SK-N-MC (cell line): Measurements from ENCODE around the gene TMEM95.

Source experiments
- EZH2 ChIP-seq: fragments of 200-600 bp; sonication (generic); IDR thresholded peaks from one replicate; pipeline ENCODE4 v1.6.1; 2017; ENCODE audit warnings: antibody characterized with exemption
- FOXP2 ChIP-seq: optimal IDR thresholded peaks from 2 replicates; pipeline ENCODE3; 2011; ENCODE audit warnings: mild to moderate bottlenecking, moderate library complexity; ENCODE audit not compliant: insufficient read depth; ENCODE audit errors: extremely low read length, control extremely low read depth
- POLR2AphosphoS5 ChIP-seq: IDR thresholded peaks from 2 replicates; pipeline ENCODE4 v1.6.1; 2012; ENCODE audit warnings: mild to moderate bottlenecking, low read depth, low read length, borderline replicate concordance

DNA sequence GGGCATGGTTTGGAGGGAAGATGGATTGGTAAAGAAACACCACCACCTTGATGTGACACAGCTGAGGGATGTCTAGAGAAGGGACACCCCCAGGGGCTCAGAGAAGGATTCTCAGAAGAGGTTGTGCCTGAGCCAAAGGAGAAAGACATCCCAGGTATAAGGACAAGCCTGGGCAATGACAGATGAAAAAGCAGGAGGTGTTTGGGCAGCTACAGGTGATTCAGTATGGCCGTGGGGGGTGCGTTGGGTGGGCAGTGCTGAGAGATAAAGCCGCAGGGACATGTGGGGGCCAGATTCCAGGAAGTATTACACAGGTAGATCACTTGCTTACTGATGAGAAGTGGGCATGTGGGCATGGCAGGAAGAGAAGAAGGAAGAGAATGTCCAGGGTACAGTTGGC is 7.0 kb downstream of the TMEM95 start:
- TF ChIP-seq POLR2AphosphoS5 (no peak), EZH2 (no peak), FOXP2 (no peak)
